PC-9 (cell line): Measurements from ENCODE around the gene PSME4. TPM values are rescaled to one million over a fixed set of nuclear protein-coding genes. Genes with fewer than 3 reads are reported as not detected.

Experiments used
- BruUV-seq: library from RNA; stranded (reverse); fragments of 400-500 nt; replicated peaks from 2 replicates; lab custom pipeline; 2021; lab: Mats Ljungman, UMichigan
- CTCF ChIA-PET: fragments of 300-600 bp; sonication (Branson Sonifier 250); formaldehyde crosslinking; loops from one replicate; lab custom pipeline; 2022; ENCODE audit warnings: antibody characterized with exemption; lab: Charles Lee
- POLR2A ChIA-PET: fragments of 300-600 bp; sonication (Branson Sonifier 250); formaldehyde crosslinking; loops from one replicate; lab custom pipeline; 2022; ENCODE audit warnings: antibody characterized with exemption; ENCODE audit not compliant: unreplicated experiment; lab: Charles Lee
- DNase-seq, 2 experiments: peaks; one replicate each; pipeline versions ENCODE4 v3.0.0 to v3.0.0-alpha.2; 2015 to 2022; ENCODE audit warnings: mixed read lengths in 1 of 2
- H2AFZ ChIP-seq: fragments of 200-600 bp; sonication (generic); 2 replicates; pipeline ENCODE4 v1.8.1; 2017; ENCODE audit warnings: antibody characterized with exemption
- H3F3A ChIP-seq: fragments of 200-600 bp; sonication (generic); 2 replicates; pipeline ENCODE4 v1.8.1; 2017; ENCODE audit warnings: antibody characterized with exemption, mild to moderate bottlenecking, low read depth; ENCODE audit not compliant: insufficient read depth
- H3K27ac ChIP-seq: fragments of 200-600 bp; sonication (generic); 2 replicates; pipeline ENCODE4 v1.6.1; 2016; ENCODE audit warnings: mixed run types
- H3K27me3 ChIP-seq: fragments of 200-600 bp; sonication (generic); 2 replicates; pipeline ENCODE4 v1.6.1; 2016; ENCODE audit warnings: low read depth, mixed run types; ENCODE audit not compliant: insufficient read depth
- H3K36me3 ChIP-seq: fragments of 200-600 bp; sonication (generic); 2 replicates; pipeline ENCODE4 v1.6.1; 2016; ENCODE audit warnings: low read depth, mixed run types
- H3K4me1 ChIP-seq: fragments of 200-600 bp; sonication (generic); replicated peaks from 2 replicates; pipeline ENCODE4 v1.6.1; 2016; ENCODE audit warnings: mixed run types; ENCODE audit not compliant: insufficient read depth
- H3K4me2 ChIP-seq: fragments of 200-600 bp; sonication (generic); 2 replicates; pipeline ENCODE4 v1.6.1; 2017; ENCODE audit warnings: mixed run types
- H3K4me3 ChIP-seq: fragments of 200-600 bp; sonication (generic); 2 replicates; pipeline ENCODE4 v1.6.1; 2016; ENCODE audit warnings: mixed run types
- H3K79me2 ChIP-seq: fragments of 200-600 bp; sonication (generic); 2 replicates; pipeline ENCODE4 v1.6.1; 2017; ENCODE audit warnings: low read depth, mixed run types
- H3K9me2 ChIP-seq: fragments of 200-600 bp; sonication (generic); 2 replicates; pipeline ENCODE4 v1.8.1; 2017; ENCODE audit warnings: mild to moderate bottlenecking; ENCODE audit not compliant: insufficient read depth
- H3K9me3 ChIP-seq: fragments of 200-600 bp; sonication (generic); 2 replicates; pipeline ENCODE4 v1.8.1; 2016; ENCODE audit warnings: low read depth; ENCODE audit not compliant: insufficient read depth
- H4K20me1 ChIP-seq: fragments of 200-600 bp; sonication (generic); 2 replicates; pipeline ENCODE4 v1.8.1; 2017; ENCODE audit not compliant: insufficient read depth
- CTCF ChIP-seq: fragments of 200-600 bp; sonication (generic); conservative IDR thresholded peaks from 2 replicates; pipeline ENCODE4 v1.6.1; 2017; ENCODE audit warnings: mixed run types, antibody characterized with exemption, mild to moderate bottlenecking, moderate library complexity
- EZH2 ChIP-seq: fragments of 200-600 bp; sonication (generic); IDR thresholded peaks from 2 replicates; pipeline ENCODE4 v1.8.0; 2017; ENCODE audit warnings: antibody characterized with exemption, low read depth
- intact Hi-C: fragments of 100-400 bp; cut with micrococcal nuclease; formaldehyde crosslinking; loops from one replicate; pipeline ENCODE4 v1.10.0; 2022; ENCODE audit not compliant: unreplicated experiment
- total RNA-seq: library from RNA; stranded (reverse); gene quantifications from 2 replicates; pipeline ENCODE4 v1.2.3, GENCODE V29; 2021

PSME4 gene
- total RNA-seq, 1 experiment from 2014 or later: 99.5 TPM

GRCh38 chr2:53886406-53887280, 84.2 kb downstream of the PSME4 start:
- Histone ChIP-seq H3K4me3 (no peak overlapping the region), H3K4me1 (no peaks in the 10 kb centered on the region), H2AFZ (no peak overlapping the region), H3K36me3 (peaks cover 57% of the 10 kb centered on the region), H3K79me2 (no peaks in the 10 kb centered on the region), H3F3A (peaks cover under 1% of the 10 kb centered on the region; the same call in 1 of the 2 replicates), H3K27me3 (no peaks in the 10 kb centered on the region), H3K4me2 (no peak overlapping the region), H3K9me2 (no peaks in the 10 kb centered on the region), H3K27ac (no peak overlapping the region), H4K20me1 (peaks cover 7% of the 10 kb centered on the region; the same call in 1 of the 2 replicates), H3K9me3 (no peaks in the 10 kb centered on the region)
- no peak for TF ChIP-seq CTCF
- no peak for TF ChIP-seq EZH2
- intact Hi-C loops: no loop called here
- DNase-seq: no peak
- no TSS peak for BruUV-seq
- ChIA-PET POLR2A (no interaction called here), CTCF (no interaction called here)

GRCh38 chr2:53884883-53885282, 85.9 kb downstream of the PSME4 start:
- Histone ChIP-seq H3K4me3 (no peak overlapping the region), H3K9me3 (no peaks in the 10 kb centered on the region), H3K27ac (no peak overlapping the region), H3K9me2 (no peaks in the 10 kb centered on the region), H2AFZ (no peak overlapping the region), H3F3A (peaks cover 6% of the 10 kb centered on the region), H3K79me2 (no peaks in the 10 kb centered on the region), H3K27me3 (no peaks in the 10 kb centered on the region), H4K20me1 (peaks cover 7% of the 10 kb centered on the region; the same call in 1 of the 2 replicates), H3K36me3 (peaks cover 46% of the 10 kb centered on the region), H3K4me2 (no peak overlapping the region), H3K4me1 (no peaks in the 10 kb centered on the region)
- no peak for DNase-seq
- TF ChIP-seq CTCF: no peak
- TF ChIP-seq EZH2: no peak
- intact Hi-C loops: no loop called here
- no TSS peak for BruUV-seq
- ChIA-PET POLR2A (no interaction called here), CTCF (no interaction called here)

GRCh38 chr2:53881986-53882385, 88.8 kb downstream of the PSME4 start:
- H3K4me2 ChIP-seq: no peak overlapping the region
- peaks cover 7% of the 10 kb centered on the region; the same call in 1 of the 2 replicates for H4K20me1 ChIP-seq
- POLR2A ChIA-PET: no interaction called here
- no TSS peak for BruUV-seq
- H3K79me2 ChIP-seq: no peaks in the 10 kb centered on the region
- H3K4me3 ChIP-seq: no peak overlapping the region
- H3K36me3 ChIP-seq: peaks cover 33% of the 10 kb centered on the region
- DNase-seq: no peak
- H3K4me1 ChIP-seq: no peaks in the 10 kb centered on the region
- peaks cover 6% of the 10 kb centered on the region for H3F3A ChIP-seq
- H3K9me3 ChIP-seq: no peaks in the 10 kb centered on the region
- intact Hi-C loops: no loop called here
- CTCF ChIA-PET: no interaction called here
- H3K27ac ChIP-seq: no peak overlapping the region
- TF ChIP-seq EZH2 (no peak), CTCF (no peak)
- no peak overlapping the region for H2AFZ ChIP-seq
- no peaks in the 10 kb centered on the region for H3K9me2 ChIP-seq
- H3K27me3 ChIP-seq: no peaks in the 10 kb centered on the region
